COLO829 (cell line): ENCODE data around the gene TRIP4.
"Not testable (repeated sequence)": the region's sequence is repeated elsewhere in the genome, so short reads cannot be mapped to it uniquely, and the experiment has no call there.

Experiments
- DNase-seq: peaks from one replicate; pipeline ENCODE4 v3.0.0; 2012; ENCODE audit warnings: low spot score

The TRIP4 gene

DNA sequence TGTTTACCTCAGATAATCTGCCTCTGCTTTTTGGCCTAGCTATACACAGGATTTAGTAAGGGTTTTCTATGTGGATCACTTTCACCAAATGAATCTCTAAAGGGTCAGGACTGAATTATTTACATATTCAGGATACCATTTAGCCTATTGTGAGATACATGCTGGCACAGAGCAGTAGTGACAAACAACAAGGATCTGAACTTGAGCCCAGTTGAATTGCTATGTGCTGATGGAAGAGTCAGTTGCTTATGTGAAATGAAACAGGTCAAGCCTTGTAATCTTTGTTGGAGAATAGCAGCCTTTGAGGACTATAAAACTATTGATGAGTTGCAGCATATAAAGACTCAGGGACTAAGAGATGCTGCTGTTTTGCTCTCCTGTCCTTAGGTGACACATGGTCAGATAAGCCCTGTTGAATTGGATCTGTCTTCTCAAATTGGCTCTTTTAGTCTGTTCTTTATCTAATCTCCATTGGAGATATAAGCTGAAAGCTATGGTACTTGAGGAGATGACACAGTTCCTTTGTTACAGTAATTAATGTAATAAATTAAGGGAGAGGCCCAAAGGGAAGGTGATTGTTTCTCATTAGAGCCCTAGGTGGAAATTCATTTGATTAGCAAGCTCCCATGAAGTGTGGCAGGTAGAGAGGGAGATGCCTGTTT is 103.1 kb downstream of the TRIP4 start:
- no peak for DNase-seq

DNA sequence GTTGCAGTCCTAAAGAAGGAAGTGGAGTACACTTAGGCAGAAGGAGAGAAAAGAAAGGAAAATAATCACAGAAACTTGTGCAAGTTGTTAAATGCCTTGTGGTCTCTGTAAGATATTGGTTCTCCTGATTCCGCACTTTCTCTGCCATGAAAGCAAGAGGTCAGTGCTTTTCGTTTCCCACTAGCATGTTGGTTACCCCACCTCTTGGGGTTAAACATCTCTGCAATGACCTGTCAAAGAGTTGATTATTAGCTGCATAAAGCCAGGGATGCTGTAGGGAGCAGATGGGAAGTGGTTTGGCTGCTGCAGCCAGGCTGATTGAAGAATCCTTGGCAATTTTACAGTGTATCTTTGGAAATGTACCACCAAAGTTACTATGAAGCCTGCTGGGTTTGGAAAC is 106.0 kb downstream of the TRIP4 start:
- no peak for DNase-seq

DNA sequence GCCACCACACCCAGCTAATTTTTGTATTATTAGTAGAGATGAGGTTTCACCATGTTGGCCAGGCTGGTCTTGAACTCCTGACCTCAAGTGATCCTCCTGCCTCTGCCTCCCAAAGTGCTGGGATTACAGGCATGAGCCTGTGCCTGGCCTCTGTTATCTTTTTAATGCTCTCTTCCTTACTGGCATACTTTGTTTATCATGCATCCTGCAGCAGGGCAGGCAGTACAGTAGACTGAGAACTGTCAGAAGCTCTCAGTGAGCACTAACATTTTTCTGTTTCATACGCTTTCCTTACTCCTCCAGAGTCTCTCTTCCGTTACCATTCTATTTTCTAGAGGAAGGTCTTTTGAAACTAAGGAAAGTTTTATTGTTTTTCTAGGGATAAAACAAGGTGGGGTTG is 108.3 kb downstream of the TRIP4 start:
- DNase-seq: not testable (repeated sequence)

DNA sequence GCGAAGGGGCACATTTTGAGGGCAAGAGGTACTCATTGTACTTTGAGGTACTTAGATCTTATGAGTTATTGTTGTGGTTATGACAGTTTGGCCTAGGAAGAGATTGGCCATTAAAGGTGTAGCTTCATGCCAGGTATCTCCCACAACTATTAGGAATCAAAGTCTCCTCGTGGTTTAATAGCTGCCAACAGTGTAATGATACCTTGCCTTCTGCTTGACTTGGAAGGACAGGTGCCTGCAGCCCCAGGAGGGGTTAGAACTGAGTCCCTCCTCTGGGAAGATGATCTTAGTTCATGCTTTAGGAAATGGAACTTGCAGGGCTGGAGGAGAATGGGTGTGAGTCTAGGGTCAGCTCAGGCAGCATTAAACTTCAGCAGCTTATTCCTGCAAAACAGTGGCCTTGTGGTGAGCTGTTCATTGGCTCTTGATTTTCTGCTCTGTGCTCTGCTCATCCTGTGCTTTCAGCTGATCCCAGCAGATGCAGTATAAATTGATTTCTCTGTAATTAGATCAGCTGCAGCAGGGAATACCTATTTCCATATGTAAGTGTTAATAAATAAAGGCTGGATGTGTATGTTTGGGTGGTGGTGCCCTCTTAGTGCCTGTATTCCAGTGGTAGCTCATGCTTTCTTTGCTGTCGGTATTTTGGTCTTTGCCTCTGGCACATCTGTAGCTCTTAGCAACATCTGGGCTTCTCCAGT is 113.2 kb downstream of the TRIP4 start:
- DNase-seq: no peak

DNA sequence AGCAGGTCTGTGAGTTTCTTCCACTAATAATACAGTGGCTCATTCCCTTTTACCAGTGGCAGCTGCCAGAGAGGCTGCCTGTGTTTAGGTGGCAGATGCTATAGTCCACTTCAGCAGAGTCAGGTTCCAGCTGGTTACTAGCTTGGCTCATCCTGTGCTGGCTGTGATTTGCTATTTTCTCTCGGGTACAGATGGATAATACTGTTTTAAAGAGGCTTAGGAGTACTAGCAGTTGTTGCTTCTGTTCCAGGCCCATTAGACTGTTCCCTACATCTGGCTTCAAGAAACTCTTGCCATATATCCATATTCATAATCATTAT is 113.7 kb downstream of the TRIP4 start:
- no peak for DNase-seq

DNA sequence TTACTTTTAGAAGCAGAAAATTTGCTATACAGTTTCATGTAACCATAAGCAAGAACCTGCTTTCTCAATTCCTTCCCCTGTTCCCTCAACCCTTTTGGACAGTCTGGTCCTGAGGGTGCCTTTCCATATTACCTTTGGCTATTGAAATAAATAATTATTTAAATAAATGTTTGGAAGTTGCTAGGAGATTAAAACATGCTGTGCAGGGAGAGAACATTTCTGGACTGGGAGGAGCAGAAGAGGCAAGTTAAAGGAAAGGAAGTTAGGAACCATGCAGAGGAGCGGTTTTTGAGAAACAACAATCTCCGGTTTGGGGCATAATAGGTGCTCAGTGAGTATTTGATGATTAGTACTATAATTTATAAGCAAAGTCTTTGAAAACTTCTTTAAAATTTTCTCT is 114.5 kb downstream of the TRIP4 start:
- DNase-seq: no peak

DNA sequence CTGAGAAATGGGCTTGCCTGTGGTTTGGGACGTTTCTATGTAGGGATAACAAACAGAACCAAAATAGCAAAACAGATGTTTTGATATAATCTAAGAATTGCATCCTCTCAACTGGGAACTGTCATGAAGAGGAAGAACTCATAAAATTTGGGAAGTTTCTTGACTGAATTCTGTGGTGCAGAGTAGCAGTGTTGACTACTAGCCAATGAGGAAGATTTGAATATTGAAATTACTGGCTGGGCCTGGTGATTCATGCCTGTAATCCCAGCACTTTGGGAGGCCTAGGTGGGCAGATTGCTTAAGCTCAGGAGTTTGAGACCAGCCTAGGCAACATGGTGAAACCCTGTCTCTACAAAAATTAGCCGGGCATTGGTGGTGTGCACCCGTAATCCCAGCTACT is 114.9 kb downstream of the TRIP4 start:
- no peak for DNase-seq

DNA sequence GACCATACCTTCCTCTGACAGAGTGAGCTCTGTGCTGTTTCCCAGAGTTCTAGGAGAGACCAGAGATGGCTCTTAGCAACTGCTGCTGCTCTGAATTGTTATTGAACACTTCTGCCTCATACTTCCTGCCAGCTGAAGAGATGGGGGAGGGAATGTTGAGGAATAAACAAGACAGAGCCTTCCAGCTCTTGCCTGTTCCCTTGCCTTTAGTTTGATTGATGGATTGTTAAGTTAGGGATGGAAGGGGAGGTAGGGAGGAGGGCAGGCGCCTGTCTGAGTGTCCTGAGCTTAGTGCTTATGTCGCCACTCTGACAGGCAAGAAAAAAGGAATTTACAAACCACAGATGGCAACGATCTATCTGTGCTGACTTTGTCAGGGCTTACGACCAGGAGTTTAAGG is 115.6 kb downstream of the TRIP4 start:
- DNase-seq: no peak

DNA sequence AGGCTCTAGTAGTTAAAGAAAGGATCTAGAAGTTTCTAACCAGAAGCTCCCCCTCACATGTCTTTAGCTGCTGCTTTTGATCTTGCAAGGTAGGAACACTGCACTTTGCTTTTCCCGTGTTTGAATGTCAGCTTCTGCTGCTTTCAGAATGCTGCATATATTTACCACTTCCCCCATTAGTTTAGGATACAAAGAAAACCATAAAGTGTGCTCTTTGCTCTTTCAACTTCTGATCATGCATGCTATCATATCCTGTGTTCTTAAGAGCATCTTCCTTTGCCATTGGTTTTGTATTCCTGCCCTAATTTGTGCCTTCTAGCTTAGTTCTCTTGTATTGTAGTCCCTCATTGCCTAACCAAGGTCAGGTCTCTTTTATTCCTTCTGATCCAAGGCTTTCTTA is 116.0 kb downstream of the TRIP4 start:
- DNase-seq: no peak
